ENCODE results near the gene MEIS2.

The MEIS2 gene

DNA sequence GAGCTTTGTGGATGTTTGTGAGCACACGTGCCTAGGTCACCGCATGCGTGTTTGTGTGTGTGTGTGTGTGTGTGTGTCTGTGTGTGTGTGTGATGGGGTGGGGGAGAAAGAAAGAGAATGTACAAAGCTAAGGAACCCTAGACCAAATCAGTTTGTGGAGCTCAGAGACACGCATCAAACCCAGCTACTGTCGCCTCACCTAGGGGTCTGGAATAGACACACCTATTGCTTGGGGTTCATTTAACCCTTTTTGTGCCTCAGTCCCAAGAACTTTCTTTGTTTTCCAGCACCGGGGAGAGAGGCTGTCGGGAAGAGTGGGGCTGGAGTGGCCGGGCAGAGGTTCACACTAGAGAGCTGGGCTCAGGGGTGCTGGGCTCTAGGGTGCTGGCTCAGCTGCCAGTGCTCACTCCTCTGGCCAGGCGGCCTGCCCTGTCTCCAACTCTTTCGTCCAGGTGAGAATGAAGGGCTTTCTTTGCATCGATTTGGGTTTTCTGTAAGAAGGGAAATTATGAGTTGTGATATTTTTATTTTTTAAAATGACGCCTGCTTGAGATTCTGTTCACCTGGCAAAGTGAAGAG is 221.6 kb downstream of the MEIS2 start:
- Mint-ChIP-seq H3K27ac (ENCODE audit: low read depth) (no peak overlapping the region), H3K27me3 (peaks cover 87% of the 10 kb centered on the region), H3K9me3 (no peaks in the 10 kb centered on the region), H3K36me3 (ENCODE audit: insufficient read depth) (peaks cover 2% of the 10 kb centered on the region), H3K4me1 (peaks cover 3% of the 10 kb centered on the region), H3K4me3 (no peak overlapping the region)
- no peak for ATAC-seq (replicated peaks; ENCODE audit: extremely low read depth, poor library complexity, severe bottlenecking)
- DNase-seq (ENCODE audit: low spot score in 2 of 2): no peak

GRCh38 chr15:36877796-36878683 is 222.3 kb downstream of the MEIS2 start:
- H3K4me3 Mint-ChIP-seq: no peak overlapping the region
- no peaks in the 10 kb centered on the region for H3K9me3 Mint-ChIP-seq
- H3K27me3 Mint-ChIP-seq: peaks cover 80% of the 10 kb centered on the region
- DNase-seq (ENCODE audit: low spot score in 2 of 2) (no peak), ATAC-seq (replicated peaks; ENCODE audit: extremely low read depth, poor library complexity, severe bottlenecking) (no peak)
- H3K4me1 Mint-ChIP-seq: no peaks in the 10 kb centered on the region
- peaks cover 2% of the 10 kb centered on the region for H3K36me3 Mint-ChIP-seq (ENCODE audit: insufficient read depth)
- H3K27ac Mint-ChIP-seq (ENCODE audit: low read depth): no peak overlapping the region

DNA sequence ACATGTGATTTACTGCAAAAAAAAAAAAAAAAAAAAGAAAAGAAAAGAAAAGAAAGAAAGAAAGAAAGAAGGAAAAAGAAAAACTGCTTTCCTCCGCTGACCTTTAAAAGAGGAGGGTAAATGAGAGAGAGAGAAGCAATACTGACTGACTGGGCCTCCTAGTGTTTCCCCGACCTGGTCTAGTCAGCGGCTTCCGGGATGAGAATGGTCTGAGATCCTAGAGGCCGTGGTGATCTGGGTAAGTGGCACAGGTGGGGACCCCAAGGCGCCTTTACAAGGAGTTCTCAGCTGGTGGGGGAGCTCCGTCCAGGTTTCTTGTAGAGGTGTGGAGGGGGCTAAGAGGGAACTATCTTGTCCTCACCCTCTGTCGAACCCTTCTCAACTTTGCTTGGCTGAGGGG is 223.1 kb downstream of the MEIS2 start:
- Mint-ChIP-seq H3K36me3 (ENCODE audit: insufficient read depth) (no peaks in the 10 kb centered on the region), H3K4me1 (no peaks in the 10 kb centered on the region), H3K4me3 (no peak overlapping the region), H3K27me3 (peaks cover 72% of the 10 kb centered on the region), H3K9me3 (no peaks in the 10 kb centered on the region), H3K27ac (ENCODE audit: low read depth) (no peak overlapping the region)
- DNase-seq (ENCODE audit: low spot score in 2 of 2) (no peak), ATAC-seq (replicated peaks; ENCODE audit: extremely low read depth, poor library complexity, severe bottlenecking) (no peak)

- H3K27me3 Mint-ChIP-seq: peaks cover 58% of the 10 kb centered on the region
- no peaks in the 10 kb centered on the region for H3K36me3 Mint-ChIP-seq (ENCODE audit: insufficient read depth)
- H3K4me3 Mint-ChIP-seq: no peak overlapping the region
- ATAC-seq (replicated peaks; ENCODE audit: extremely low read depth, poor library complexity, severe bottlenecking): no peak
- no peaks in the 10 kb centered on the region for H3K4me1 Mint-ChIP-seq
- H3K27ac Mint-ChIP-seq (ENCODE audit: low read depth): no peak overlapping the region
- no peak for DNase-seq (ENCODE audit: low spot score in 2 of 2)
- H3K9me3 Mint-ChIP-seq: no peaks in the 10 kb centered on the region
Measured at GRCh38 chr15:36875740-36876334, 224.5 kb downstream of the MEIS2 start.

GRCh38 chr15:36874930-36875329 is 225.4 kb downstream of the MEIS2 start:
- Mint-ChIP-seq H3K4me1 (no peaks in the 10 kb centered on the region), H3K27ac (ENCODE audit: low read depth) (no peak overlapping the region), H3K36me3 (ENCODE audit: insufficient read depth) (no peaks in the 10 kb centered on the region), H3K4me3 (no peak overlapping the region), H3K9me3 (no peaks in the 10 kb centered on the region), H3K27me3 (peaks cover 49% of the 10 kb centered on the region)
- ATAC-seq (replicated peaks; ENCODE audit: extremely low read depth, poor library complexity, severe bottlenecking) (no peak), DNase-seq (ENCODE audit: low spot score in 2 of 2) (no peak)

GRCh38 chr15:36867436-36867835 is 232.9 kb downstream of the MEIS2 start:
- Mint-ChIP-seq H3K36me3 (ENCODE audit: insufficient read depth) (no peaks in the 10 kb centered on the region), H3K27ac (ENCODE audit: low read depth) (no peak overlapping the region), H3K4me1 (no peaks in the 10 kb centered on the region), H3K27me3 (no peaks in the 10 kb centered on the region), H3K9me3 (peaks cover 5% of the 10 kb centered on the region), H3K4me3 (no peak overlapping the region)
- no peak for DNase-seq (ENCODE audit: low spot score in 2 of 2)
- ATAC-seq (replicated peaks; ENCODE audit: extremely low read depth, poor library complexity, severe bottlenecking): no peak

GRCh38 chr15:36866896-36867295 is 233.5 kb downstream of the MEIS2 start:
- peaks cover 5% of the 10 kb centered on the region for H3K9me3 Mint-ChIP-seq
- H3K36me3 Mint-ChIP-seq (ENCODE audit: insufficient read depth): no peaks in the 10 kb centered on the region
- H3K27me3 Mint-ChIP-seq: no peaks in the 10 kb centered on the region
- DNase-seq (ENCODE audit: low spot score in 2 of 2) (no peak), ATAC-seq (replicated peaks; ENCODE audit: extremely low read depth, poor library complexity, severe bottlenecking) (no peak)
- H3K4me1 Mint-ChIP-seq: no peaks in the 10 kb centered on the region
- H3K27ac Mint-ChIP-seq (ENCODE audit: low read depth): no peak overlapping the region
- no peak overlapping the region for H3K4me3 Mint-ChIP-seq

DNA sequence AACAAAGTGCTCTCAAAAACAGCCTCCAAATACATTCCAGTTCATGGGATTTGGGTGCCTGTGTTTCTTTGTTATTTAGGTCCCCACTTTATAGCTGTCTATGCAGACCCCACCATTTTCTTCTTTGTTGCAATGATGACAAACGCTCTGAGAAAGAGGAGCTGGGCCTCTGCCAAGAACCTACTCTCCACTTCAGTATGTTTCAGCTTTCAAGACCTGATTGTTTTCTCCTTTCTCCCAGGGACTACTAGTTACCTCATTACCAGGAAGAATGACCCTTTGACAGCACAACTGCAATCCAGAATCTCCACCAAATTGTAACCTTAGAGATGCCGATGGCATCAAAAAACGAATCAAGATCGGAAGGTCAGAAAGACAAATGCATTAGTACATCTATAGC is 236.8 kb downstream of the MEIS2 start:
- Mint-ChIP-seq H3K4me3 (no peak overlapping the region), H3K36me3 (ENCODE audit: insufficient read depth) (no peaks in the 10 kb centered on the region), H3K9me3 (peaks cover 5% of the 10 kb centered on the region), H3K27ac (ENCODE audit: low read depth) (no peak overlapping the region), H3K4me1 (no peaks in the 10 kb centered on the region), H3K27me3 (no peaks in the 10 kb centered on the region)
- DNase-seq (ENCODE audit: low spot score in 2 of 2) (no peak), ATAC-seq (replicated peaks; ENCODE audit: extremely low read depth, poor library complexity, severe bottlenecking) (no peak)

DNA sequence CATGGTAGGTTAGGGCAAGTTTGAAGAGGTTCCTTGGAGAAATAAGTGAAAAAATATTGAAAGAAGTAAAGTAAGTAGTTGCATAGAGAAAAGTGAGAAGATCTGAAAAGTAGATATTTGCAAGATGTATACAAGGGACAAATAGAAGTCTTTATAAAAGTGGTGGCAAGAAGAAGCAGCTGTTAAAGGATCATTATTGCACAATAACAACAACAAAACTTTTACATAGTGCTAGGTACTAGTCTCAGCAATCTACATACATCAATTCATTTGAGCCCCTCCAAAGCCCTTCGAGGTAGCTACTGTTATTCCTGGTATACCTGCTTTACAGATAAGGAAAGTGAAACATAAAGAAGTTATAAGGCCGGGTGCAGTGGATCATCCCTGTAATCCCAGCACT is 239.6 kb downstream of the MEIS2 start:
- Mint-ChIP-seq H3K36me3 (ENCODE audit: insufficient read depth) (no peaks in the 10 kb centered on the region), H3K27ac (ENCODE audit: low read depth) (no peak overlapping the region), H3K9me3 (peaks cover 5% of the 10 kb centered on the region), H3K4me1 (no peaks in the 10 kb centered on the region), H3K4me3 (no peak overlapping the region), H3K27me3 (peaks cover 8% of the 10 kb centered on the region)
- DNase-seq (ENCODE audit: low spot score in 2 of 2) (no peak), ATAC-seq (replicated peaks; ENCODE audit: extremely low read depth, poor library complexity, severe bottlenecking) (no peak)

- peaks cover 8% of the 10 kb centered on the region for H3K27me3 Mint-ChIP-seq
- H3K9me3 Mint-ChIP-seq: peaks cover under 1% of the 10 kb centered on the region
- H3K4me3 Mint-ChIP-seq: no peak overlapping the region
- H3K4me1 Mint-ChIP-seq: no peaks in the 10 kb centered on the region
- ATAC-seq (replicated peaks; ENCODE audit: extremely low read depth, poor library complexity, severe bottlenecking) (no peak), DNase-seq (ENCODE audit: low spot score in 2 of 2) (no peak)
- H3K36me3 Mint-ChIP-seq (ENCODE audit: insufficient read depth): no peaks in the 10 kb centered on the region
- no peak overlapping the region for H3K27ac Mint-ChIP-seq (ENCODE audit: low read depth)
Measured at GRCh38 chr15:36858423-36858822, 241.9 kb downstream of the MEIS2 start.

DNA sequence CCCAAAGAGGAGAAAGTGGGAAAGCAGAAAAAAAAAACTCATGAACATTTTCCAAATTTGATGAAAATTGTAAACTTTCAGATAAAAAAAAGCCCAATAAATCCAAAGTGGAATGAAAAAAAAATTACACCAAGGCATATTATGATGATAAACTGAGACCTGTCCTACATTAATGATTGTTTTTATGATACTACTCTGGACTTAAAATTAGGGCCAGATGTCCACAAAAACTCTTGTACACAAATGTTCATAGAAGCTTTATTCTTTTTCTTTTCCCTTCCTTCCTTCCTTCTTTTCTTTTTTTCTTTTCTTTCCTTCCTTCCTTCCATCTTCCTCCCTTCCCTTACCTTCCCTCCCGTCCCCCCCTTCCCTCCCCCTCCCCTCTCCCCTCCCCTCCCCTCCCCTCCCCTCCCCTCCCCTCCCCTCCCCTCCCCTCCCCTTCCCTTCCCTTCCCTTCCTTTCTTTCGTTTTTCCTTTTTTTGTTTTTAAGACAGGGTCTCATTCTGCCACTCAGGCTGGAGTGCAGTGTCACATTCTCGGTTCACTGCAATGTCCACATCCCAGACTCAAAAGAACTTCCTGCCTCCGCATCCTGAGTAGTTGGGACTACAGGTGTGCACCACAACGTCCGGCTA is 243.9 kb downstream of the MEIS2 start:
- ATAC-seq (replicated peaks; ENCODE audit: extremely low read depth, poor library complexity, severe bottlenecking): no peak
- no peaks in the 10 kb centered on the region for H3K4me1 Mint-ChIP-seq
- no peak overlapping the region for H3K4me3 Mint-ChIP-seq
- no peaks in the 10 kb centered on the region for H3K36me3 Mint-ChIP-seq (ENCODE audit: insufficient read depth)
- DNase-seq (ENCODE audit: low spot score in 2 of 2): no peak
- no peak overlapping the region for H3K27ac Mint-ChIP-seq (ENCODE audit: low read depth)
- H3K27me3 Mint-ChIP-seq: peaks cover 8% of the 10 kb centered on the region
- H3K9me3 Mint-ChIP-seq: no peaks in the 10 kb centered on the region

- DNase-seq (ENCODE audit: low spot score in 2 of 2) (no peak), ATAC-seq (replicated peaks; ENCODE audit: extremely low read depth, poor library complexity, severe bottlenecking) (no peak)
- no peaks in the 10 kb centered on the region for H3K36me3 Mint-ChIP-seq (ENCODE audit: insufficient read depth)
- H3K4me1 Mint-ChIP-seq: no peaks in the 10 kb centered on the region
- no peak overlapping the region for H3K27ac Mint-ChIP-seq (ENCODE audit: low read depth)
- H3K4me3 Mint-ChIP-seq: no peak overlapping the region
- peaks cover 3% of the 10 kb centered on the region for H3K9me3 Mint-ChIP-seq
- peaks cover 21% of the 10 kb centered on the region for H3K27me3 Mint-ChIP-seq
Measured at GRCh38 chr15:36850864-36851263, 249.5 kb downstream of the MEIS2 start.

Measured in central memory CD8-positive, alpha-beta T cell (primary cell).